GM03348 (cell line): Measurements from ENCODE around the gene FBXL4.

Experiments used
- DNase-seq: peaks from one replicate; pipeline ENCODE4 v3.0.0; 2012; ENCODE audit warnings: low spot score

FBXL4 gene

DNA sequence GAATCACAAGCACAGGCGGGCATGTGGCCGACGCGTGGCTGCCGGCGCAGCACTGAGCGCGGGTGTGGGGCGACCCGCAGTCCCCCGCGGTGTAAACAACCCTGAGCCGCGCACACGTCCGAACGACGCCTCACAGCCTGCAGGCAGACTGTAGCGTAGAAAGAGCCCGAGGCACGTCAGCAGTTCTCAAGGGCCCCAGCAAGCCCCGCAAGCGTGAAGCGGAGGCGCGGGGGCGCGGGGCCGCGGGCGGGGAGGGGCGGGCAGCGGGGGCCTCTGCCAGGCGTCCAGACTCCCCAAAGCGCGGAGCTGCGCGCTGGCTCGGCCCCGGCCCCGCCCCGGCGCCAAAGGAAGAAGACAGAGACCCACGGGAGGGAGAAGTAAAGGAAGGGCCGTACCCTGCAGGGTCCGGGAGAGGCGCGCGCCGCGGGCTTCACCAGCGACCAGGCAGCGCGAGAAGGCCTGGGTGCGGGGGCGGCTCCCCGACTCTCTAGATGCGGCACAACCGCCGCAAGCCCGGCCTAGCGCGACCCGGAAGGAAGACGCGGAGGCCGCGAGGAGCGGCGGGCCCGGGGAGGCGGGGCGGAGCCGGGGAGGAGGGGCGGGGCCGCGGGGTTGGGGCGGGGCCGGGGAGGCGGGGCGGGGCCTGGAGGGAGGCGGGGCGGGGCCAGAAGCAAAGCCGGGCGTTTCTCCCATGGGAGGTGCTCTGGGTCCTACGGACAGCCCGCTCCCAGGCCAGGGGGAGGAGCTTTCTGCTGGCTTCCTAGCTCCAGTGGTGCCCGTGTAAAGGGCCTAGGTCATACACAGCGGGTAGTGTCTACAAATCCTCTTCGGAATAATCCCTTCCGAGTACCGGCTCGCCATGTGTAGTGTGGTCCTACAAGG is at the start of gene FBXL4:
FBXL4 (minus strand) TSS at position 536 of the 882 bp plus-strand sequence. CDS start 20,958 bp downstream, outside the sequence.
- peak; percentile 97 for DNase-seq

DNA sequence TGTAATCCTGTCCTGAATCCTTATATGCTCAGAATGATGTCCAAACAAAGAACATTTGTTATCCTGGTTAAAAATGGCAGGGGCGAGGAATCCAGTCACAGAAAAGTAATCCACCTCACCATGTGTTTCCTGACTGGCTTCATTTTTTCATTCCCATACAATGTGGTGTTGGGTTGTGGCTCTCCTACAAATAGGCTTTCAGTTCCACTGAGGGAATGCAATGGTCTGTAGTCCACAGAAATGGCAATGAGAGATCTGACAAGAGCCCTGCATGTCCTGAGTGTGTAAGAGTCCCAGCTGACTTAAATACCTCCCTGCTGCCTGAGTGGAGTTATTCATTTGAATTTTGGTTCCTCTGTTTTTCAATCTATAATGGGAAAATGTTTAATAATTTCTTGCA is 47.4 kb upstream of the FBXL4 start:
- no peak for DNase-seq

DNA sequence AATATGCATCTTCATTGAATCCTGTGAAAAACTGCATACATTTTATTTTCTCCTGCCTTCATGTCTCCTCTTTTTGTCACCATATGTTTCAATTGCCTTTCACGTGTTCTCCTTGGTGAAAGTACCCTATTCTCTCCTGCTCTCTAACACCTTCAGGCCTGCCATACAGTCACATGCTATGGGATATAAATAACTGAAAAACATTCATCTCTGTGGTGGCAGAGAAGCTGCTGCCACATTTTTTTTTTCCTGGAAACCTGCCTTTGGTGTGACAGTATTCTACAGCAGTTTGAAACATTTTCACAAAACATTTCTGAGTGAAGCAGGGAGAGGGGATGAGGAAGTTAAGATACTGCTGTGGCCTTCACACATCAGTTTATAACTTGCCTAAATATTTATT is 44.8 kb upstream of the FBXL4 start:
- no peak for DNase-seq

DNA sequence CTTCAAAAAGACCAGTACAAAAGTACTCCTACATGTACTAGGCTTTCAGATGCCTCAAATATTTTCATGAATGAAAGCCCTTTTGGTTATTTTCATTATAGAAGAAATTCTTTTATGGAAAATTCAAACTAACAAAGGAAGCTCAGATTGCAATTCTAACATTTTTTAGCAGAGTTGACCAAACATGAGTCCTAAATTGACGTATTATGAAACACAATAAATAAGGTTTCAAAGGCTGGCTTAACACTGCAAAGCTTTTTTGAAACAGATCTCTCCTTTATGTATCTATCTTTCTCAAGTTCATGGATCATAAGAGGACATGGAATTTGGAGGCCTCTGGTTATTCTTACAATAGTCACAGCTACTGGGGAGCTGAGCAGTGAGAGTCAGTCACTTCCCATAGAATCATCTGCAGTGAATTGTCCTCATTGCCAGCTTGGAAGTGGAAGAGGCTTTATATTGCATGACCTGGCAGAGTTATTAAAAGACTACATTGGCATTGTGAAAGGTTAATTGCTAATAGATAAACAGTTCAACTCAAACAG is 38.4 kb upstream of the FBXL4 start:
- DNase-seq: no peak

DNA sequence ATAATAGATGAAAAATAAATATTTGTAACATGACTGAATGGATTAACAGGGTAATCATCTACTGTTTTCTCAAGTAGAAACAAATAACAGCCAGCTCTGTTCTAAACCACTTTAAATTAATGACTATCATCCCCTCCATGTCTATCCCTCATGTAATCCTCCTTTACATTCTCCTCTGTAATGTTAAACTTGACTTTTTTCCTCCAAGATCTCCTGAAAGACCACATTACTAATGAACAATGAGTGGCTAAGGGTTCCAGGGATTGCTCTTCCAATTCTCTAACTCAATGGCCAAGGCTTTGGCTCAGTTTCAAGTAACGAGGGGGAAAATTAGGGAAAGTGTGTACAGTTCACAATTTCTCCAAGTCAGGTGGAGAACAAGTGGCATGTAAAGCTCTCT is 37.6 kb upstream of the FBXL4 start:
- DNase-seq: no peak

DNA sequence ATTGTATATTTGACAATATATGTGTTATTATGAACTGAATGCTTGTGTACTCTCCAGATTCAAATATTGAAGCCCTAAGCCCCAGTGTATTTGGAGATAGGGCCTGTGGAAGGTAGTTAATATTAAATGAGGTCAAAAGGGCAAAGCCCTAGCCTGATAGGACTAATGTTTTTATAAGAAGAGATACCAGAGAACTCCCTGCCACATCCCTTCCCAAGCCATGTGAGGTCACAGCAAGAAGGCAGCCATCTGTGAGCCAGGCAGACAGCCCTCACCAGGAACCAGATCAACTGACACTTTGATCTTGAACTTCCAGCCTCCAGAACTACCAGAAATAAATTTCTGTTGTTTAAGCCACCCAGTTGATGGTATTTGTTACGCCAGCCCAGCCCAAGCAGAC is 36.4 kb upstream of the FBXL4 start:
- DNase-seq: no peak

- DNase-seq: no peak
Observed at GRCh38 chr6:98981473-98981872, 33.7 kb upstream of the FBXL4 start.

DNA sequence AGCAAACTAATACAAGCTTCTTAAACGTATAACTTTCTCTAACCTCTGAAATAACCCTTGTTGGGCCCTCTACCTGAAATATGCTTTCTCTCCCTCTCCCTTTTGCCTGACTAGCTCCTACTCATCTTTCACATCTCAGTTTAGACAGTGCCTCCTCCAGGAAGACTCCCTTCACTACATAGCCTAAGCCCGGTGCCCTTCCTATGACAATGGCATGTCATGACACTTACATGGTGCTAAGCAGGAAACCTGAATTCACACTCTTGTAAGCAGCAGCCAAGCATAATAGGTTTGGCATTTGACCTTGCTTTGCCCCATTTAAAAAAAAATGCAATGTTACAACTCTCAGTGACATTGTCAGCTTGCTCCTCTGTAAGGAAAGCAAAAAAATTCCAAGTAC is 33.1 kb upstream of the FBXL4 start:
- no peak for DNase-seq

DNA sequence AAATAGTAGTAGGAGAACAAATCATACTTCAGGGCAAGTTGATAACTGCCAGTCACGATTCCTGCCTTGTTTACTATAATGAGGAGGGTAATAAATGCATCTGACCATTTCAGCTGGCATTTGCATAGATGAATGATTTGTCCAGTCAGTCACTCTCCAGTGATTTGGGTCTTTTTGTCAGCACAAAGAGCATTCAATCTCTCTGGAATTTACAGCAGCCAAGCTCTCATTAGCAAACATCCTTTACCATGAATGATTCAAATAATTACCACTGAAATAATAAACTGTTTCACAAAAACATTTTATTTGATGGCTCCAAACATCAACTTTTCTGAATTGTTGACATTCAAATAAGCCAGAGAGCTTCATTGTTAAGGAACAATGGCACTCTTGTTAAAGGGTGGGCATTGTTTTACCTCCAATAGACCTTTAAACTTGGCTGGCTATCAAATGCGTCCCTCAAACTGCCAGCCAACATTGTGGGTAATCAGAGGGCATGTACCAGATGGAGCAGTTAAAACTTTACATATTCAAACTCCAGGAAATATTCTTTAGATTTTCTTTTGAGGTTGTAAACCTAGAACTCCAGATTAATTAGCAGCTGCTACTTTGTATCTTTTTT is 30.0 kb upstream of the FBXL4 start:
- no peak for DNase-seq

- no peak for DNase-seq
Observed at GRCh38 chr6:98976674-98977385, 29.1 kb upstream of the FBXL4 start.

DNA sequence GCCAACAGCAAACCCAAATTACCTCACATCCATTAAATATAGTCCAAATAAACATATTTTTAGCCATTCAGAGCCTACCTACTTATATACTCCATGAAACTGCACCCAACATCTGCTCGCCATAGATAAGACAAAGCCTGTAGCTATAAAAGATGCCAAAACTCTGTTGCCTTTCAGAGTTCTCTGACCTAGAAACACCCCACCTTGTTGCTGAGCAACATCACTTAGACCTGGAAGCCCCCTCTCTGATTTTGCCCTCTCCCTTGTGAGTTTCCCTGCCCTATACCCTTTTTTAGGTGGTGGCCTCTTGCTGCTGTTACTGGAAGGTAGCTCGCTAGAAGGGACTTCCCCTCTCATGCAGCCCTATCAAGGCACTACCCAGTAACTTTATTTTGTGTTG is 27.7 kb upstream of the FBXL4 start:
- no peak for DNase-seq

GRCh38 chr6:98974309-98974708 is 26.6 kb upstream of the FBXL4 start:
- DNase-seq: no peak

GRCh38 chr6:98973571-98973970 is 25.8 kb upstream of the FBXL4 start:
- DNase-seq: no peak

- DNase-seq: no peak
Observed at GRCh38 chr6:98971303-98971702, 23.6 kb upstream of the FBXL4 start.

- no peak for DNase-seq
Observed at GRCh38 chr6:98970469-98970868, 22.7 kb upstream of the FBXL4 start.

- DNase-seq: no peak
Observed at GRCh38 chr6:98967616-98968015, 19.9 kb upstream of the FBXL4 start.

GRCh38 chr6:98959631-98960030 is 11.9 kb upstream of the FBXL4 start:
- DNase-seq: no peak

GRCh38 chr6:98958776-98959175 is 11.0 kb upstream of the FBXL4 start:
- DNase-seq: no peak

DNA sequence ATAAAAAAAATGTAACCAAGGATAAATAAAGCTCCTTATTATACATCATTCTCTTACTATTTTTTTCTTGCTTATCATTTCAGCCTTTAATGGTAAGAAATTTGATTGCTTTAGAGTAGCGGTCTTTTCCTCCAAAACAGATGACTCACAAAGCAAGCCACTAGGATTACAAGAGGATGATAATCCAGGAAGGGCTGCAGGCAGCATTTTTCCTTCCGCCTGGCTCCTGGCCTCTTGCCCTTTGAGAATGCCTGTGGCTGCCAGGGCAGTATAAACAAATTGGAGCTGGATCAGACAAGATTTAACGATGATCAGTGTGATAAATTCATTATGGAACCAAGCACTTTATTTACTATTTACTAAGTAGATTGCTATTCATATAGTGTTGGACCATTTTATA is 9.7 kb upstream of the FBXL4 start:
- no peak for DNase-seq

- DNase-seq: no peak
Observed at GRCh38 chr6:98949589-98949988, 1.8 kb upstream of the FBXL4 start.

DNA sequence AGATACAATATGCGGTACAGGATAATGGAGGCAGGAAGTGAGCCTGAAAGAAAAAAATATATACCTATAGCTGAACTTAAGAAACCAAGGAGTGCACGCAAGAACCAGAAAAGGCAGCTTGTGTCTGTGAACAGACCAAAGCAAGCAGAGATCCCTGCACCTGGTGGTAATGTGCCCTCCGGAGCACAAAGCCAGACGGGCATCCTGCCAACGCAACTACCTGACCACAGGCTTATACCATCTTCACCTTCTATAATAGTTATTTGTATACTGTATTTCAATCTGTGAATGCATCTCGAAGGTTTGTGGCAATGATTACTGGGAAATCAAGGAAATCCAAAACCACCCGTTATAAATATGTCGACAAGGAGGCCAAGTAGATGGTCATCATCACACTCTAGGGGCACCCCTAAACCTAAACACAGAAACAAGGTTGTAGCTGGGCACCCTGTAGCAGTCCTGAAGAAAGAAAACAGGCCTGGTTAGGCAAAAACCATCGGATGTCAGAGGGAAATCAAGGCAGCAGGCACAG is 801 bp downstream of the FBXL4 start:
- no peak for DNase-seq

DNA sequence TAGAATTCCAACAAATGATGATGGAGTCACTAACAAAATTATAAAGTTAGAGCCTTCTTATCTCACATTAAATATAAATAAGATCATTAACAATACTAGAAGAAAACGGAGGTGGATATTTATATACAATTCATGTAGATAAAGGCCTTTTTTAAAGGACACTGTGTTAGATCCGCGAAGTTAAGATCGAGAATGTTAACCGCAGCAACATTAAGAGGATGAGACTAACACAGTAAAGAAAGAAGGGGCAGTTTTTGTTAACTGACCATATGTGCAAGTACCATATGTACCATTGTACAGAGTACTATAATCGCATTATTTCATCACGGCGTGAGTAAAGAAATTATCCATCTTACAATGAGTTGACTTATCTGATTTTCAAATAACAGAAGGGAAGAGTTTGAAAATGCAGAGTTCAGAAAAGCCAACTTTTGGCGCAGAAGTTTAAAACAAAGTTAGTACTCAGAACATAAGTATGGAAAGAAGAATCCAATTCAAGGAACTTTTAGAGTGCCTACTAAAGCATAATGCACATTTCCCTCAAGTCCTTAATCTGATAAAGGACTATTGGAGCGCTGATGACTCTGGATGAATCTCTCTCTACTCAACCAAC is 1.4 kb downstream of the FBXL4 start:
- no peak for DNase-seq
